GM21737 (cell line): ENCODE results near the gene BMPER.

Experiments
- ATAC-seq: cut with Tn5 transposase; IDR thresholded peaks from one replicate; pipeline ENCODE4 v1.9.1; 2021; ENCODE audit warnings: mild to moderate bottlenecking, moderate library complexity; ENCODE audit not compliant: unreplicated experiment

Gene BMPER

GRCh38 chr7:34016876-34017275 lies 111.5 kb downstream of the BMPER start:
- no peak for ATAC-seq

GRCh38 chr7:34019301-34019790 lies 114.0 kb downstream of the BMPER start:
- no peak for ATAC-seq

GRCh38 chr7:34022626-34023025 lies 117.3 kb downstream of the BMPER start:
- ATAC-seq = no peak

DNA sequence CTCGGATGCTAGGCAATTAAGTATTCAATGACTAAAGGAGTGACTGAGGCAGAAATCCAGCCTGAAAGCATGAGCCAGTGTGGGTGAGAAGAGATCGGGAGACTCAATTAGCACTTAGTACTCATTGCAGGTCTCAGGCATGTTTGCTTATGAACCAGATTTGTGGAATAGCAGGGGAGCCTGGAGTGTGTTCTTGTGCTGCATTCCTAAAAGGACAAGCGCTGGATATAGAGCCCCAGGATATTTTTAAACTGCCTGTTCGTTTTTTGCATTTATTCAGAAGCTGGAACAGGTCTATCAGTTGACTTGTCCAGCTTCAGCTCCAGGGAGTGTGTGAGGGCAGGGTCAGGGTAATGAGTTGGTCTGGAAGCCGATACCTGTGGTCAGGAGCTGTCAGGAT lies 120.3 kb downstream of the BMPER start:
- ATAC-seq = no peak

- ATAC-seq = no peak
Measured at GRCh38 chr7:34026481-34027190, 121.3 kb downstream of the BMPER start.

DNA sequence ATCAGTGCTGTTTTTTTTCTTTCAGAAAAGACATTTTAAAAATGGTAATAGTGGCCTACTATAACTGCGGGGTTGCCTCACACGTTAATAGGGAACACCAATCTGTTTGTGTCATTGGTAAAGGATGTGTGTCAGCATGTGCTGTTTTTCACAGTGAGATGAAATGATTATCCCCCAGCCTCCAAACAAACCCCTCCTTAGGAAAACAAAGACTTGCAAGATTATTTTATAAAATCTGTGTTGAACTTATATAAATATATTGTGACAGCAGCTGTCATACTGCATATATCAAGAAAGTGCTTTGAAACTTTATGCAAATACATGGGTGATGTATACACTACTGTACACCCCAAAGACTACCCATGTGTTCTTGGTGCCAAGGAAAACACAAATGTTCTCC lies 125.8 kb downstream of the BMPER start:
- ATAC-seq = no peak

DNA sequence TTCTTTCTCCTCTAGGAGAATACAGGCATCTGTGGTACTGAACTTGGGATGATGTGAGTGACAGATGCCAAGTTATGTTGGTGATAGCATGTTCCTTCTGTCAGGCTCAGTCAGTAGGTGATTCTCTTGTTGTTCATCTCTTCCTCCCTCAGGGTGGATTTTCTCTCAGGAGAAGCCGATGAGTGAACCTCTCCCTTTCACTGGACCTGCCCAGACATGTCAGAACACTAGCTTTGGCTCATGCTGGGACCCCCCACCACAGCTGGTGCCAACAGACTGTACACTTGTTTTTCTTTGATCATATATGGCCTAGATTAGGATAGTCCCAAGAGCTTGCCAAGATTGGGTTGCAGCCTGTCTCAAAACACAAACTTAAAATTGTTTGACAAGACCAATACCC lies 129.4 kb downstream of the BMPER start:
- ATAC-seq = no peak

- ATAC-seq = no peak
Measured at GRCh38 chr7:34036051-34036920, 130.9 kb downstream of the BMPER start.

DNA sequence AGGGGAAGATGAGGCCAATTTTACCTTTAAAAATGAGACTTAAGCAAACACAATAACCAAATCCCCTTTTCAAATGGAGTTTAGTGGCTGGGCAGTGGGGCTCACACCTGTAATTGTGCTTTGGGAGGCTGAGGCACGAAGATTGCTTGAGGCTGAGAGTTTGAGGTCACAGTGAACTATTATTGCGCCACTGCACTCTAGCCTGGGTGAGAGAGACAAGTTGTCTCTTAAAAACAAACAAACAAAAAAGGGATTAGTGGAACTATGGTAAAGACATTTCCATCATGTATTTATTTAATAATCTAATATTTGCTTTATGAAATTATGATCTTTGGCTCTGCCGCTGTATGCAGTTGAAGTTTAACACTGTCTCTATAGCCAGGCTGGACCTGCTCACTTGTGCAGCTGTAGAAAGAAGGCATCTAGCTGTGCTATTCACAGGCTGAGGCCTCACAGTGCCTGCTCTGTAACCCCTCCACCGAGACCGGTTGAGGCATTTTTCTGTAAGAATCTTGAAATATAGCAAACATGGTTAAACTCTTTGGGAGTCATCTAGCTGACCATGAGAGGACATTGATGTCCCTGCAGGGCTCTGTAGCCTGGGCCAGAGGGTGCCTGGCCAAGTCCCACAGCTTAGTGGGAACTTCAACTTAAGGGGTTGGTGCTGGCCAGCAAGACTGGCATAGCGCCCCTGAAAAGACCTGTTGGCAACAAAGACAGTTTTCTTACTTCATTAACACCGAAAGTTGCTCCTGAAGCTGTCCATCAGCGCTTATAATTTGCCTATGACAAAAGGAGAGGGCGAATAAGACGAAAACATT lies 131.8 kb downstream of the BMPER start:
- no peak for ATAC-seq

- ATAC-seq = no peak
Measured at GRCh38 chr7:34038816-34039470, 133.6 kb downstream of the BMPER start.

DNA sequence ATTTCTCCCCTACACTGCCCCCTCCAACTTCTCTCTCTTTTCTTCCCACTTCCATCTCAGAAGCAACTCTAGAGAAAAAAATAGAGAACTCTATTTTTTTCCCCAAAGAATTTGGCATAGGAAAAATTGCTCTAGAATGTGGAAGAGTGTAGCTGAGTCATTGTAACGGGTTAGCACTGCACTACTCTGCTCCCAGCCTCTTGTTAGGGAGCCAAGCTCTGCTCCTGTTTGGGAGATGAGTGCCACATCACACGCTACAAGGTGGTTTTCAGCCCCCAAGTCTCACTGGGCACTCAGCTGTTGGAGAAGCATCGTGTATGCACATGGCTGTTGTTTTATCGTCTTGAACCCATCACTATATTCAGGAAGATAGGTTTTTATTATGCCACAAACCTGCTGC lies 136.4 kb downstream of the BMPER start:
- no peak for ATAC-seq

- ATAC-seq = no peak
Measured at GRCh38 chr7:34042406-34042805, 137.1 kb downstream of the BMPER start.

- ATAC-seq = no peak
Measured at GRCh38 chr7:34043461-34044305, 138.3 kb downstream of the BMPER start.

GRCh38 chr7:34044306-34044643 lies 138.9 kb downstream of the BMPER start:
- no peak for ATAC-seq

DNA sequence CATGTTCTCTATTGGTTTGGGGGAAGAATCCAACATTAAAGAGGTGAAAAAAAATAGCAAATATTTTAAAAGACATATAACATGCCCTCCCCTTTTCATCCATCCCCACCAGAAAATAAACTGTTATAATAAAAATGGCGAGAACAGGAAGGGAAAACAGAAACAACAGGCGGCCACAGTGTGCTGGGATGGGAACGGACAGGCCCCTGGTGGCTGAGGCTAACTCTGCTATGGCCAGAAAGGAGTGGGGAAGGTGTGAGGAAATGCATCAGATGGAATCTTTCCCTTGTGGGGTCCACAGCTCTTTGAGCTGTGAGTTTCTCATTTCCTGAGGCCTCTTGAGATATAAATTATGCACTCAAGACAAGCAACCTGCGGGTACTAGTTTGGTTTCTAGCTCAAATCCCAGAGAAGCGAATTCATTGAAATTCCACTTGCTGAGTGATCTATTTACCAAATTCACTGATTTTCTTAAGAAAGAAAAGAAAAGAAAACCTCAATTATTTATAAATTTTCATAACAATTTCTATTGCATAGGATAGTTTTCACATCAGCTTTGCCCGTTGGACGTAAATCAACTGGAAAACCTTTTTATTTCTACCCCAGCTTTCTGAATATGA lies 139.5 kb downstream of the BMPER start:
- ATAC-seq = no peak

GRCh38 chr7:34048445-34048844 lies 143.1 kb downstream of the BMPER start:
- ATAC-seq = no peak

DNA sequence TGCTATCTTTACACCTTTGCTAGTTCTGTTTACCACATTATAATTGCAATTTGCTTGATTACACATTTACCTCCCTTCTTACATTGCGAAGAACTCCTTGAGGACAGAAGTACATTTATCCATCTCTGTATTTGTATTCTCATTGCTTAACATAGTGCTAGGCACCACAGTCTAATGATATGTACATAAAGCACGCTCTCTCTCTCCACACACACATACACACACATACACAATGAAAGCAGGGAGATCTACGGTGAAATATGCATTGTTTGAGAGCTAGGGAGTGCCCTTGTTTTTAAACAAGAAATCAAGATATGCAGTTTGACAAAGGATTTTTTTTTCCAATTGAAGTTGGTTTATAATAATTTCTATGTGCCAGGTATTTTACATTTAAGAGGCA lies 148.7 kb downstream of the BMPER start:
- no peak for ATAC-seq

DNA sequence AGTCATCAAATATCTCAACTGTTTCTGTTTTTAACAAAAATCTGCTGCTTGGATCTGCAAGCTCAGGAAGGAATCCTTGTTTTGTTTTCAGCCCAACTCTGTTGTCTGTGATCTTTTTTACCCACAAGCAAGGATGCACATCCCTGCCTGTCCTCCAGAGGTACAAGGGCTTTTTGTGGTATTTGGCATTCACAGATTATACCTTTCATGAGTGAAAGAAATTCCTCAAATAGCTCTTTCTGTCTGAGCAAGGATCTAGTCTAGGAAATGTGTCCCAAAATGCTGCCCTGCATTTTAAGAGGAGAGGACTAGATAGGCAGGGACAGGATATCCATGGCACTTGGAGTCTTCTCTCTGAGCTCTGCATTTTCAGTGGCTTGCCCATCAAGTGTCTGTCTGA lies 151.8 kb downstream of the BMPER start:
- ATAC-seq = no peak

- ATAC-seq = no peak
Measured at GRCh38 chr7:34057956-34058355, 152.6 kb downstream of the BMPER start.

- no peak for ATAC-seq
Measured at GRCh38 chr7:34058801-34059135, 153.4 kb downstream of the BMPER start.
